Keratinocyte (primary cell): Measurements from ENCODE around the gene FAM124A. TPM values are rescaled to one million over a fixed set of nuclear protein-coding genes. Genes with fewer than 3 reads are reported as not detected.

Source experiments
- DNase-seq: peaks from one replicate; pipeline ENCODE4 v3.0.0-alpha.2; 2011; ENCODE audit warnings: low read depth, missing footprints, low spot score
- FAIRE-seq: peaks from 2 replicates; lab custom pipeline; 2011; peaks lifted over from hg19 to GRCh38; lab: Jason Lieb, UNC
- H2AFZ ChIP-seq: 2 replicates; pipeline ENCODE4 v1.6.0; 2012; ENCODE audit warnings: low read length, control low read depth, inconsistent platforms; ENCODE audit not compliant: control insufficient read depth
- H3K27ac ChIP-seq: 2 replicates; pipeline ENCODE4 v1.5.1; 2011; ENCODE audit warnings: low read length; ENCODE audit not compliant: control insufficient read depth, insufficient read depth
- H3K27me3 ChIP-seq: 3 replicates; pipeline ENCODE4 v1.6.0; 2011; ENCODE audit warnings: low read length; ENCODE audit not compliant: control insufficient read depth, insufficient read depth; ENCODE audit errors: extremely low read depth
- H3K36me3 ChIP-seq, 2 experiments: 2 replicates in 1 of 2; 3 replicates in 1 of 2; pipeline ENCODE4 v1.5.1; 2011; ENCODE audit warnings: low read length in 2 of 2, mild to moderate bottlenecking in 1 of 2; ENCODE audit not compliant: control insufficient read depth in 2 of 2, insufficient read depth in 2 of 2; ENCODE audit errors: extremely low read depth in 1 of 2
- H3K4me1 ChIP-seq: 3 replicates; pipeline ENCODE4 v1.5.1; 2011; ENCODE audit warnings: low read length; ENCODE audit not compliant: control insufficient read depth, insufficient read depth; ENCODE audit errors: extremely low read depth
- H3K4me2 ChIP-seq: 3 replicates; pipeline ENCODE4 v1.6.0; 2011; ENCODE audit warnings: low read depth, low read length; ENCODE audit not compliant: control insufficient read depth, insufficient read depth; ENCODE audit errors: extremely low read depth
- H3K4me3 ChIP-seq, 3 experiments: fragments of 200-600 bp in 1 of 3; sonication (generic) in 1 of 3; 2 replicates in 2 of 3; 3 replicates in 1 of 3; pipeline ENCODE4 v1.5.1; 2011 to 2016; ENCODE audit warnings: low read length in 3 of 3, mild to moderate bottlenecking in 3 of 3, control low read depth in 2 of 3, inconsistent platforms in 1 of 3, low read depth in 1 of 3, mixed read lengths in 1 of 3, mixed run types in 1 of 3, moderate library complexity in 1 of 3; ENCODE audit not compliant: control insufficient read depth in 2 of 3, insufficient read depth in 2 of 3; ENCODE audit errors: extremely low read depth in 1 of 3
- H3K79me2 ChIP-seq: 2 replicates; pipeline ENCODE4 v1.6.0; 2012; ENCODE audit warnings: low read length; ENCODE audit not compliant: control insufficient read depth, insufficient read depth
- H3K9ac ChIP-seq: 3 replicates; pipeline ENCODE4 v1.6.0; 2011; ENCODE audit warnings: low read length; ENCODE audit not compliant: control insufficient read depth, insufficient read depth; ENCODE audit errors: extremely low read depth
- H3K9me1 ChIP-seq: 3 replicates; pipeline ENCODE4 v1.6.0; 2011; ENCODE audit warnings: low read length; ENCODE audit not compliant: control insufficient read depth, insufficient read depth; ENCODE audit errors: extremely low read depth
- H3K9me3 ChIP-seq: 2 replicates; pipeline ENCODE4 v1.5.1; 2012; ENCODE audit warnings: low read depth, low read length; ENCODE audit not compliant: control insufficient read depth
- H4K20me1 ChIP-seq: 3 replicates; pipeline ENCODE4 v1.6.0; 2011; ENCODE audit warnings: low read length; ENCODE audit not compliant: control insufficient read depth, insufficient read depth; ENCODE audit errors: extremely low read depth
- EZH2 ChIP-seq: IDR thresholded peaks from one replicate; pipeline ENCODE4 v1.6.1; 2012; ENCODE audit warnings: inconsistent platforms, mild to moderate bottlenecking, low read length, moderate library complexity
- dilution Hi-C: fragments of 300-500 bp; cut with MboI; formaldehyde crosslinking; loops from one replicate; pipeline ENCODE4 v1.7.0; 2020; ENCODE audit warnings: low sequenced_read_pairs; ENCODE audit not compliant: extremely low pct_ligation_motif_present
- polyA plus RNA-seq, 5 experiments: library from polyadenylated mRNA; depleted of rRNA in 3 of 5; stranded (reverse) in 3 of 5; stranded (forward) in 1 of 5; unstranded in 1 of 5; fragments of >200 nt; gene quantifications; 1 replicate in 1 of 5; 2 replicates in 3 of 5; 3 replicates in 1 of 5; pipeline versions ENCODE4 v1.2.1 to v1.2.3, GENCODE V29; 2011 to 2012; ENCODE audit warnings: missing spikeins in 2 of 5, low read depth in 1 of 5, low replicate concordance in 1 of 5
- TF ChIP-seq, protein P1 (sequence below), 3 experiments: IDR thresholded peaks in 1 of 3; conservative IDR thresholded peaks in 1 of 3; optimal IDR thresholded peaks in 1 of 3; 2 replicates in 2 of 3; 3 replicates in 1 of 3; pipeline versions ENCODE3 to v1.5.1; 2011; ENCODE audit warnings: low read length in 3 of 3, mild to moderate bottlenecking in 3 of 3, moderate library complexity in 2 of 3, control low read depth in 1 of 3, inconsistent platforms in 1 of 3; ENCODE audit not compliant: insufficient read depth in 2 of 3; ENCODE audit errors: extremely low read depth in 1 of 3

Gene FAM124A
- polyA plus RNA-seq, 1 donor (not counting 4 experiments of a cell fraction or from before 2014, with no cell fraction given): 0.05 TPM

DNA sequence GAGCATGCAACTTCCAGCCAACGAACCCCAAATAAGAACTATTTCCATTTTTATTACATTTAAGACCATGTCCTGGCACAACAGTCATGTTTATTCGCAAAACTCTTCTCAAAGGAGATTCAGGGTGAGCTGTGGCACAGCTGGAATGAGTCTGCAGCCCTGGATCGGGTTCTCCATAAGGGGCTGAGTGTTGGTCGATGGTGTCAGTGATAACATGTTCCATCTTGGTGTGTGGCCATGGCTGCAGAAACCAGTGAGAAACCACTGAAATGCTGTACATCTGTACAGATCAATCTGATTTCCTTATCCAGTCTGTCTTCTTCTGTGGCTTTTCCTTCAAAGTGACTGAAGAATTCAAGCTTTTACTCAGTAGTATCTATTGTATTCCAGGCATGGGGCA, 15.2 kb downstream of the FAM124A start:
- no peak overlapping the region for H3K9ac ChIP-seq
- H3K27me3 ChIP-seq: peaks cover 37% of the 10 kb centered on the region
- no peaks in the 10 kb centered on the region for H3K9me1 ChIP-seq
- no peak overlapping the region for H3K4me3 ChIP-seq
- DNase-seq (no peak), FAIRE-seq (no peak)
- TF ChIP-seq EZH2: no peak
- TF ChIP-seq, protein P1, sequence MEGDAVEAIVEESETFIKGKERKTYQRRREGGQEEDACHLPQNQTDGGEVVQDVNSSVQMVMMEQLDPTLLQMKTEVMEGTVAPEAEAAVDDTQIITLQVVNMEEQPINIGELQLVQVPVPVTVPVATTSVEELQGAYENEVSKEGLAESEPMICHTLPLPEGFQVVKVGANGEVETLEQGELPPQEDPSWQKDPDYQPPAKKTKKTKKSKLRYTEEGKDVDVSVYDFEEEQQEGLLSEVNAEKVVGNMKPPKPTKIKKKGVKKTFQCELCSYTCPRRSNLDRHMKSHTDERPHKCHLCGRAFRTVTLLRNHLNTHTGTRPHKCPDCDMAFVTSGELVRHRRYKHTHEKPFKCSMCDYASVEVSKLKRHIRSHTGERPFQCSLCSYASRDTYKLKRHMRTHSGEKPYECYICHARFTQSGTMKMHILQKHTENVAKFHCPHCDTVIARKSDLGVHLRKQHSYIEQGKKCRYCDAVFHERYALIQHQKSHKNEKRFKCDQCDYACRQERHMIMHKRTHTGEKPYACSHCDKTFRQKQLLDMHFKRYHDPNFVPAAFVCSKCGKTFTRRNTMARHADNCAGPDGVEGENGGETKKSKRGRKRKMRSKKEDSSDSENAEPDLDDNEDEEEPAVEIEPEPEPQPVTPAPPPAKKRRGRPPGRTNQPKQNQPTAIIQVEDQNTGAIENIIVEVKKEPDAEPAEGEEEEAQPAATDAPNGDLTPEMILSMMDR (optimal IDR thresholded peaks at IDR 0.05 in 1 of 3, IDR thresholded peaks at IDR 0.05 in 1 of 3, conservative IDR thresholded peaks at IDR 0.05 in 1 of 3; ENCODE audit: extremely low read depth in 1 of 3, insufficient read depth in 2 of 3, low read length in 3 of 3): no peak
- H3K79me2 ChIP-seq: no peaks in the 10 kb centered on the region
- no peaks in the 10 kb centered on the region for H4K20me1 ChIP-seq
- no peaks in the 10 kb centered on the region for H3K36me3 ChIP-seq
- no peaks in the 10 kb centered on the region for H3K4me1 ChIP-seq
- H3K9me3 ChIP-seq: no peaks in the 10 kb centered on the region
- H3K4me2 ChIP-seq: no peak overlapping the region
- no peak overlapping the region for H2AFZ ChIP-seq
- H3K27ac ChIP-seq: no peak overlapping the region
- dilution Hi-C loops: no loop called here

DNA sequence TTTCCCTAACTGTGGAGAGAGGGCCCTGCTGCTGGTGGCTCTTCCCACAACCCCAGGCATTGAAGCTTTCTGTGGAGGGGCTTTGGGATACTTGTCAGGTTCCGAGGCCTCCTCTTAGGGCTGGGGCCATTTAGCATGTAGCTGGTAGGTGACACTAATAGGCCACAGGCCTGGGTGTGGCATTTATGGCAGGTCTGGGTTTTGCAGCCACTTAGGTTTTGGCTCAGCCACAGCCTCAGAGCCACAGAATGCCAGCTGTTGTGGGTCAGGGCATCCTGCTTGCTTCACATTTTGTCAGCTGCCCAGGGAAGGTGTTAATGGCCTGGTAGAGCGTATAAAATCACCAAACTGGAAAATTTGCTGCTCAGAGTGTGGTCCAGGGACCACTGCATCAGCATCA, 15.7 kb downstream of the FAM124A start:
- DNase-seq: no peak
- no peak for TF ChIP-seq EZH2
- TF ChIP-seq, protein P1 (optimal IDR thresholded peaks at IDR 0.05 in 1 of 3, IDR thresholded peaks at IDR 0.05 in 1 of 3, conservative IDR thresholded peaks at IDR 0.05 in 1 of 3; ENCODE audit: extremely low read depth in 1 of 3, insufficient read depth in 2 of 3, low read length in 3 of 3): no peak
- H3K79me2 ChIP-seq: no peaks in the 10 kb centered on the region
- no peak overlapping the region for H3K9ac ChIP-seq
- no peaks in the 10 kb centered on the region for H3K9me3 ChIP-seq
- peaks cover 37% of the 10 kb centered on the region for H3K27me3 ChIP-seq
- H4K20me1 ChIP-seq: no peaks in the 10 kb centered on the region
- H2AFZ ChIP-seq: no peak overlapping the region
- no peak overlapping the region for H3K27ac ChIP-seq
- H3K4me1 ChIP-seq: no peaks in the 10 kb centered on the region
- no peak overlapping the region for H3K4me3 ChIP-seq
- FAIRE-seq: no peak
- H3K36me3 ChIP-seq: no peaks in the 10 kb centered on the region
- no peak overlapping the region for H3K4me2 ChIP-seq
- no peaks in the 10 kb centered on the region for H3K9me1 ChIP-seq
- dilution Hi-C loops: no loop called here
